SH-SY5Y (cell line): ENCODE results near the gene METRNL.

ENCODE experiments used
- GATA2 ChIP-seq: IDR thresholded peaks from 2 replicates; pipeline ENCODE4 v1.6.1; 2011; ENCODE audit warnings: mild to moderate bottlenecking, low read depth, low read length
- GATA3 ChIP-seq: IDR thresholded peaks from 2 replicates; pipeline ENCODE4 v1.6.1; 2011; ENCODE audit warnings: low read depth, mild to moderate bottlenecking, low read length, moderate library complexity

- TF ChIP-seq GATA2 (no peak), GATA3 (no peak)
These were observed 53.1 kb downstream of the METRNL start for GRCh38 chr17:83132251-83133081.
